Occipital lobe (tissue), 2 donors: ENCODE measurements around the gene ABCD1. TPM values are rescaled to one million over a fixed set of nuclear protein-coding genes. Genes with fewer than 3 reads are reported as not detected.
"Not testable (repeated sequence)": the region's sequence is repeated elsewhere in the genome, so short reads cannot be mapped to it uniquely, and the experiment has no call there.

Source experiments
- DNase-seq: peaks from one replicate; lab custom pipeline; 2025; lab: John Stamatoyannopoulos, UW
- total RNA-seq: library from RNA; depleted of rRNA; stranded (reverse); fragments of >200 nt; gene quantifications from one replicate; pipeline ENCODE4 v1.2.3, GENCODE V29; 2014

Gene ABCD1
- total RNA-seq, 1 donor from 2014 or later = 5.0 TPM

DNA sequence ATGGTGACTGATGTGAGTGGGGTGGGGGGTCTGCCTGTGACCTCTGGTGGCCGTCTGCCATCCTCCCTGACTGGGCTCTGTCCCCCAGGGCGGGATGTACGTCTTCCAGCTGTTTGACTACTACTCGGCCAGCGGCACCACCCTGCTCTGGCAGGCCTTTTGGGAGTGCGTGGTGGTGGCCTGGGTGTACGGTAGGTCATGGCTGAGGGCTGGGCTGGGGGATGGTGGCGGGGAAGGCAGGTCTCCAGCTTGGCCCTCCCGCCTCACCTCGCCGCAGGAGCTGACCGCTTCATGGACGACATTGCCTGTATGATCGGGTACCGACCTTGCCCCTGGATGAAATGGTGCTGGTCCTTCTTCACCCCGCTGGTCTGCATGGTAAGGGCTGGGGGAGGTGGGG is 30.4 kb upstream of the ABCD1 start:
- not testable (repeated sequence) for DNase-seq

- no peak for DNase-seq
Measured at GRCh38 chrX:153694687-153695270, 29.9 kb upstream of the ABCD1 start.

DNA sequence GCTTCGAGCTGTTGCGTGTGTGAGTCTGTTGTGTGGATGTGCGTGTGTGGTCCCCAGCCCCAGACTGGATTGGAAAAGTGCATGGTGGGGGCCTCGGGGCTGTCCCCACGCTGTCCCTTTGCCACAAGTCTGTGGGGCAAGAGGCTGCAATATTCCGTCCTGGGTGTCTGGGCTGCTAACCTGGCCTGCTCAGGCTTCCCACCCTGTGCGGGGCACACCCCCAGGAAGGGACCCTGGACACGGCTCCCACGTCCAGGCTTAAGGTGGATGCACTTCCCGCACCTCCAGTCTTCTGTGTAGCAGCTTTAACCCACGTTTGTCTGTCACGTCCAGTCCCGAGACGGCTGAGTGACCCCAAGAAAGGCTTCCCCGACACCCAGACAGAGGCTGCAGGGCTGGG is 28.6 kb upstream of the ABCD1 start:
- DNase-seq = no peak

- DNase-seq = not testable (repeated sequence)
Measured at GRCh38 chrX:153696538-153696937, 28.1 kb upstream of the ABCD1 start.

DNA sequence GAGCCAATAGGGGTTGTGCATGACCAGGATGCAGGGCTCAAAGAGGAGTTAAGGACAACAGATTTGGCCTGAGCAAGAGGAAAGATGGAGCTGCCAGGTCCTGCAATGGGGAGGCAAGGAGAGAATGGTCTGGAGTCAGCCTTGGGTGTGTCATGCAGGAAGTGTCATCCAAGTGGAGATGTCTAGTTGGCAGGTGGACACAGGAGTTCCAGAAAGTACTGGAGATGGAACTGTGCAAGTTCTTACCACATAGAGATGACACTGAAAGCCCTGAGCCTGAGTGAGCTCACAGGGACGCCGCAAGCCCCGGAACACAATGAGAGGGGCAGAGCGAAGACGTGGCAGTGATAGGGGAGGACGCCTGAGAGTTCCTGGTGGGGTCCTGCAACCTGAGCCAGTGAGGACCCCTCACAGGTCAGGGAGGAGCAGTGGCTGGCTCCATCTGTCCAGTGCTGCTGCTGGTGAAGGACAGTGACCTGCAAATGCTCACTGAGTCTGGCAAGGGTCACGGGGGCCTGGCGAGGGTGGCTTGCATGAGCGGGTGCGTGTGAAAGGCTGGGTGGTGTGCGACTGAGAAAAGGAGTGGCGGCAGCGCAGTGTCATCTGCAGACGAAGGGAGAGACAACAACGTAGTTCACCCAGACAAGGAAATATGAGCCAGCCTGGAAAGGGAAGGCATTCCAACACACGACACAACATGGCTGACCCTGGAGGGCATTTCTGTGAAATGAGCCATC is 27.5 kb upstream of the ABCD1 start:
- not testable (repeated sequence) for DNase-seq

GRCh38 chrX:153697924-153698865 is 26.5 kb upstream of the ABCD1 start:
- DNase-seq = no peak

- not testable (repeated sequence) for DNase-seq
Measured at GRCh38 chrX:153699210-153699783, 25.4 kb upstream of the ABCD1 start.

- not testable (repeated sequence) for DNase-seq
Measured at GRCh38 chrX:153699784-153700371, 24.8 kb upstream of the ABCD1 start.

DNA sequence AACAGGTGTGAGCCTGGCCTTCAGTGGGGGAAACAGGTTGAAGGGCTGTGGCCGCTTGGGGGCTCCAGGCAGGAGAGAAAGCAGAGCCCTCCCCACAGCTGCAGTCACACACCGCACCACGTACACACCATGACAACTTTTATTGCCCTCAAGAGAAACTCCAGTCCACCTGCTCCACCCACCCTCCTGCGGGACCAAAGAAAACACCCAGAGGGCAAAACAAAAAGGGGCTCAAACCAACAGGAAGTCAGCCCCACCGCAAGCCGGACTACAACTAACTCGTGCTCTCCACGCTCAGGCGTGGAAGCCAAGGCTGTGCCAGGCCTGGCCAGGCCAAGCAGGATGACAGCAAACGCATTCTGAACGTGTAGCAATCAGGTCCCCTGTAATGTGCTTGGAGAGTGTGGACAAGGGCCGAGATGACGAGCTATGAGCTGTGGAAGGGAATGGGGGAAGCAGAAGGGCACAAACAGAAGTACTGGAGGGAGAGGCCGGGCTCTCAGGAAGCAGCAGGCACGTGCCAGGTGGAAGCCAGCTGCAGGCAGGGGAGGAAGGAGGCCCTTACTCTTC is 24.2 kb upstream of the ABCD1 start:
- no peak for DNase-seq

GRCh38 chrX:153700967-153701366 is 23.7 kb upstream of the ABCD1 start:
- no peak for DNase-seq

- DNase-seq = no peak
Measured at GRCh38 chrX:153701706-153702105, 22.9 kb upstream of the ABCD1 start.

DNA sequence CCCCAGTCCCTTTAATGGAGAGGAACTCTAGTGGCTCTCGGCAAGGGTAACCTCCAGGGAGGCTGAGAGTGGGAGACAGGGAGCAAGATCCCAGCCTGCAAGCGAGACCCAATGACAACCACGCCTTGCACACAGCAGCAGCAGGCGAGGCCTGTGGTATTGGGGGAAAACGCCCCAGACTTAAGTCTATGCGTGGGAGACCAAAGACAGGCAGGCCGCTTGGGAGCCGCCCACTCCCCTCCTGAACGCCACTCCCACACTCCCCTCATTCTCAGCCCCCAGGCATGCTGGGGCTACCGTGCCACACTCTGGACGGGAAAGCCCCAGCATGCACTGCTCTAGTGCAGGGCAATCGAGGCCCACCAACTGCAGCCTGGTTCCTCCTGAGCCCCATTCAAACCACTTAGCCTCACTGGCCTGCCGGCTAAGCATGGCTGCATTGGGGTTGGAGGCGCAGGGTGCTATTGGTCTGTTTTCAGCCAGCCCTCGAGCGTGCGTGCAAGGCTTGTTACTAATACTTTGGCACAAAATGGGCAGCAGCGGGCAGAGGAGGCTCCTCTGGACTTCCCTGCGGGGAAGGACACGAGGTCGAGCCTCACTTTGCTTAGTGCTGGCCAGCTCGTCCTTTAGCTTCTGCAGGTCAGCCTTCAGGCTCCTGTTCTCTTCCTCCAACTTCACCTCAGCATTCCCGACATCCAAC is 22.2 kb upstream of the ABCD1 start:
- no peak for DNase-seq

- no peak for DNase-seq
Measured at GRCh38 chrX:153703036-153703370, 21.7 kb upstream of the ABCD1 start.

- no peak for DNase-seq
Measured at GRCh38 chrX:153704021-153704526, 20.6 kb upstream of the ABCD1 start.

DNA sequence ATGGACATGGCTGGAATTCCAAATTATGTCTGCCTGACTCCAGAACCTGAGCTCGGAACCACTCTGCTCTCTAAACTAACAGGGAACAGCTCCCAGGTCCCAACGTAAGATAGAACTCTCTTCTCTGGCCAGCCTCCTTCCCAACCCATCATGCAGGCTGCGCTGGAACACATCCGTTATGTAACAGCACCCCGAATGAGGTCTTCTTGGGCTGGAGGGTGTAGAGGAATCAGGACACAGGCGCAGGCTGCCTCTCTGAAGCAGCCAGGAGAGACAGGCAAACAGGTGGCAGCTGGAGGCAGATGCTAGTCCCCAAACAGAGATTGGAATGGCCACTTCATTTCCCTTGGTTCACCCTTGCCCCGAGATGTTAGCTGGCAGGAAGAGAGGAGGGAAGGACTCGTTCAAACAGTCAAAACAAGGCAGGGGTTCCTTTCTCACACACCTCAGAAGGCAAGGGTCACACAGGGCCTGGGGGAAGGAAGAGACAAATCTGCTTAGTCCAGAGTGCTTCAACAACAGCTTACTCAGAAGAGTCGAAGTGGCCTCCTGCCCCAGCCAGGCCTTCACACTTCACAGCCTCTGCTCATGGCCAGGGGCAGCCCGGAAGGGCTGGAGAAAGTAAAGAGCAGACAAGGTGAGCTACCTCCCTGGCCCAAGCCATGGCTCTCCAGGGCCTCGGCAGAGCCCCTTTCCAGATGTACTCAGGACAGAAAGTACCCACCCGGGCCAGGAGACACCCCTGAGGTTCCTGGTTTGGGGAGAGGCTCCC is 19.8 kb upstream of the ABCD1 start:
- not testable (repeated sequence) for DNase-seq

- not testable (repeated sequence) for DNase-seq
Measured at GRCh38 chrX:153705403-153706060, 19.1 kb upstream of the ABCD1 start.

- no peak for DNase-seq
Measured at GRCh38 chrX:153706799-153707198, 17.9 kb upstream of the ABCD1 start.

GRCh38 chrX:153707406-153707805 is 17.2 kb upstream of the ABCD1 start:
- no peak for DNase-seq

DNA sequence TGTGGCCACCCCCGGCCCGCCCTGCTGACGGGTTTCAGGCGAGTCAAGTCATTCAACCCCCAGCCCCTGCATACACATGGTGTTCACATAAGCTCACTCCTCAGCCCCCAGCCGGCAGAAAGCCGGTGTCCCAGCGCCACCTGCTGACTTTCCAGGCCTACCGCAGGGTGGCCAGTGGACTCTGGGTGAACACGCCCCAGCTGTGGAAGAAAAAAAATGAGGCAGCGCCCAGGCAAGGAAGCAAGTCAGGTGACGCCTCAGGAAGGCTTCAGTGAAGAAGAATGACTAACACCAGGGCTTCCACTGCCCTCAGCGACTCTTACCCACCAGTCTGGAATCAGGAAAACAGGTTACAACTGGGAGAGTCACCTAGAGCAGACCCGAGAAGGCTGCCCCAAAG is 16.2 kb upstream of the ABCD1 start:
- peak; percentile 38 for DNase-seq
